G401 (cell line): ENCODE measurements around the gene RASA2. TPM values are rescaled to one million over a fixed set of nuclear protein-coding genes. Genes with fewer than 3 reads are reported as not detected.

Experiments used
- DNase-seq: peaks from one replicate; pipeline ENCODE4 v3.0.0-alpha.2; 2015; ENCODE audit warnings: low spot score
- in situ Hi-C: cut with HindIII; loops from 2 replicates; pipeline ENCODE4 v1.10.0; 2016; ENCODE audit warnings: low sequenced_read_pairs, mixed read lengths
- total RNA-seq: library from RNA; depleted of rRNA; stranded (reverse); fragments of >200 nt; shearing (Covaris generic); gene quantifications from 2 replicates; pipeline ENCODE4 v1.2.3, GENCODE V29; 2014; rRNA removed

RASA2 gene, protein sequence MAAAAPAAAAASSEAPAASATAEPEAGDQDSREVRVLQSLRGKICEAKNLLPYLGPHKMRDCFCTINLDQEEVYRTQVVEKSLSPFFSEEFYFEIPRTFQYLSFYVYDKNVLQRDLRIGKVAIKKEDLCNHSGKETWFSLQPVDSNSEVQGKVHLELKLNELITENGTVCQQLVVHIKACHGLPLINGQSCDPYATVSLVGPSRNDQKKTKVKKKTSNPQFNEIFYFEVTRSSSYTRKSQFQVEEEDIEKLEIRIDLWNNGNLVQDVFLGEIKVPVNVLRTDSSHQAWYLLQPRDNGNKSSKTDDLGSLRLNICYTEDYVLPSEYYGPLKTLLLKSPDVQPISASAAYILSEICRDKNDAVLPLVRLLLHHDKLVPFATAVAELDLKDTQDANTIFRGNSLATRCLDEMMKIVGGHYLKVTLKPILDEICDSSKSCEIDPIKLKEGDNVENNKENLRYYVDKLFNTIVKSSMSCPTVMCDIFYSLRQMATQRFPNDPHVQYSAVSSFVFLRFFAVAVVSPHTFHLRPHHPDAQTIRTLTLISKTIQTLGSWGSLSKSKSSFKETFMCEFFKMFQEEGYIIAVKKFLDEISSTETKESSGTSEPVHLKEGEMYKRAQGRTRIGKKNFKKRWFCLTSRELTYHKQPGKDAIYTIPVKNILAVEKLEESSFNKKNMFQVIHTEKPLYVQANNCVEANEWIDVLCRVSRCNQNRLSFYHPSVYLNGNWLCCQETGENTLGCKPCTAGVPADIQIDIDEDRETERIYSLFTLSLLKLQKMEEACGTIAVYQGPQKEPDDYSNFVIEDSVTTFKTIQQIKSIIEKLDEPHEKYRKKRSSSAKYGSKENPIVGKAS
- total RNA-seq: 6.4 and 10.2 TPM in 2 replicates

DNA sequence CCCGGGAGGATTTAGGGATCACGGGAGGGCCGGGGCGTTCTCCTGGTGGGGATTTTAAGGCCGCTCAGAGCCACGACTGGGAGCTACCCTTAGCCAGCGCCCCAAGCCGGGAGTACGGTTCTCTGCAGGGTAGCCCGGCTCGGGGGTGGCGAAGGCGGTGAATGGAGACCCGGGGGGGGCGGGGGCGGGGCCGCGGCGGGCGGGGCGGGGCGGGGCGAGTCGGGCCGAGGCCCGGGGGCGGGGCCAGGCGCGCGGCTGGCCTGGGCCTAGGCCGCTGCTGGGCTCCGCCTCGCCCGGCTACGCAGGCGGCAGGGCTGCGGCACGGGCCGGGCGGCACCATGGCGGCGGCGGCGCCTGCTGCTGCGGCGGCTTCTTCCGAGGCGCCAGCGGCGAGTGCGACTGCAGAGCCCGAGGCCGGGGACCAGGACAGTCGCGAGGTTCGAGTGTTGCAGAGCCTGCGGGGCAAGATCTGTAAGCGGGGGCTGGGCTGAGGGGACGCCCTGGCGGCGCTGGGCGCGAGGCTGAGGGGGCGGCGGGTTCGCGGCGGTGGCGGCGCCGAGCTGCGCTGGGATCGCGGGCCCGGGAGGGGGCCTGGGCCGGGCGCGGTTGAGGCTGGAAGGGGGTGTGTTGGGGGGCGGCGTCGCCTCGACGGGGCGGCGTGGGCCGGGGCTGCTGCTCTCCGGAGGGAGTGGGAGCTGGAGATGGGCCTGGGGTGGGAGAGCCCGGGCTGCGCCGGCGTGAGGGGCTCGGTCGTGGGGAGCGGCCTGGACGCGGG, at the start of gene RASA2:
TSS of gene RASA2 (plus strand) at position 282 of the 775 bp plus-strand sequence. CDS start at position 339, 57 bp downstream.
- in situ Hi-C loops: no loop called here
- DNase-seq: peak; percentile 75

- in situ Hi-C loops: no loop called here
- DNase-seq: no peak
Measured at GRCh38 chr3:141439589-141439988, 47.2 kb upstream of the RASA2 start.

DNA sequence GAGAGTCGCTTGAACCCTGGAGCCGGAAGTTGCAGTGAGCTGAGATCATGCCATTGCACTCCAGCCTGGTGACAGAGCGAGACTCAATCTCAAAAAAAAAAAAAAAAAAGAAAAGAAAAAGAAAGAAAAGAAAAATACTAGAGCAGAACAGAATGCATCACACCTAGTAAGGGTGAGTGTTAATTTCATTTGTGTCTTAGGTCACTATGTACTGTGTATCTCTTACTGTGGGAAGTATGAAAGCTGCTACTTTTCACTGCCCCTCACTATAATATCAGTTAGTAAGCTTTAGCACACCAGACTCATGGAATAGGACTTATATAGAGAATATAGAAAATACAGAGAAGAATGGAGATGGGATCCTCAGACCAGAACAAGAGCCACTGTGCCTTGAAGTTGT, 45.9 kb upstream of the RASA2 start:
- in situ Hi-C loops: no loop called here
- no peak for DNase-seq

DNA sequence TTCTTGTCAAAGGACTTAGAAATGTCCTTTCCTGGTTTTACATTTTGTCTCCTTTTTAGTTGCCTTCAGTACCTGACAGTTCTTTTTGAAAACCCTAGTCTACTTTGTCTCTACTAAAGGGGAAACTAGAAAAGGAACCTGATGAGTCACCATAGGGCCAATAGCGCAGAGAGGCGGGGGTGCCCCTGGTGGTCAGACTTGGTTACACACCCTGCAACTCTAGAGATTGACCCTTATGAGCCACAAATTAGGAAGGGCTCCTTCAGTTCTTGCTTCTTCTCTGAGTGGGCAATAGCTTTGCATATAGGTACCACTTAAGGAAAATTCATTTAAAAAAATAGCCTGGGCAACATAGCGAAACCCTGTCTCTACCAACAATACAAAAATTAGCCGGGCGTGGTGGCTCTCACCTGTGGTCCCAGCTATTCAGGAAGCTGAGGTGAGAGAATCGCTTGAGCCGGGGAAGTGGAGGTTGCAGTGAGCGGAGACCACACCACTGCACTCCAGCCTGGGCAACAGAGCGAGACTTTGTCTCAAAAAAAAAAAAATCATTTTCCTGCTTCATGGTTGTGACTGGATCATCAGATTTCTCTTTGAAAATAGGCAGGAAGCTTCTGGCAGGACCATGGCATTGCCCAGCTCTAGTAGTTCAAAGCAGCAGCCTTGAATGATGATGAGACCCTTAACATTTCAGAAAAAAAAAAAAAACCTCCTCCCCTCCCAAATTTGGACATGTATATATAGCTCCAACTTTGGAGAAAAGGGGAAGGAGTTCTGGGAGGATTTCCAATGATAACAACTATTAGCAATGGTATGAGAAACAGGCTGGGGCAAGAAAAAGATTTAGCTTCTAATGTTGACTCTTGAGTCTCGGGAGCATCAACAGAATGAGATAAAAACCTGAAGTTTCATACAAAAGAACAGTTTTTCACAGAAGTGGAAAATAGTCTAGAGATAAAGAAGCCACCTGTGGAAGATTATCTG, 45.2 kb upstream of the RASA2 start:
- in situ Hi-C loops: no loop called here
- peak; percentile 44 for DNase-seq

DNA sequence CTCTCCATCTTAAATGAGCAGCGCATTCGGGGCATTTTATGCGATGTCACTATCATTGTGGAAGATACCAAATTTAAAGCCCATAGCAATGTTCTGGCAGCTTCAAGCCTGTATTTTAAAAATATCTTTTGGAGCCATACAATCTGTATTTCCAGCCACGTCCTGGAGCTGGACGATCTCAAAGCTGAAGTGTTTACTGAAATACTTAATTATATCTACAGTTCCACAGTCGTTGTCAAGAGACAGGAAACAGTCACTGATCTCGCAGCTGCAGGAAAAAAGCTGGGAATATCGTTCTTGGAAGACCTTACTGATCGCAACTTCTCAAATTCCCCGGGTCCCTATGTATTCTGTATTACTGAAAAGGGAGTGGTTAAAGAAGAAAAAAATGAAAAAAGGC, 44.4 kb upstream of the RASA2 start:
- in situ Hi-C loops: no loop called here

DNA sequence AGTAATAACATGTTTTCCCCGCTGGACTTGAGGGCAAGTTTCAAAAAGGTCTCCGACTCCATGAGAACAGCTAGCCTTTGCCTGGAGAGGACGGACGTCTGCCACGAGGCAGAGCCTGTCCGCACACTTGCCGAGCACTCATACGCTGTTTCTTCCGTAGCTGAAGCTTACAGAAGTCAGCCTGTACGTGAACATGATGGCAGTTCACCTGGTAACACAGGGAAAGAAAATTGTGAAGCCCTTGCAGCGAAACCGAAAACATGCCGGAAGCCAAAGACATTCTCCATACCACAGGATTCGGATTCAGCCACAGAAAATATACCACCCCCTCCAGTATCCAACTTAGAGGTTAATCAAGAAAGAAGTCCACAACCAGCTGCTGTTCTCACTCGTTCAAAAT, 43.9 kb upstream of the RASA2 start:
- in situ Hi-C loops: no loop called here
- DNase-seq: no peak

More for the DNA sequence above, 44.4 kb upstream of the RASA2 start:
- no peak for DNase-seq

GRCh38 chr3:141444586-141445285, 42.1 kb upstream of the RASA2 start:
- DNase-seq: no peak
- in situ Hi-C loops: no loop called here

DNA sequence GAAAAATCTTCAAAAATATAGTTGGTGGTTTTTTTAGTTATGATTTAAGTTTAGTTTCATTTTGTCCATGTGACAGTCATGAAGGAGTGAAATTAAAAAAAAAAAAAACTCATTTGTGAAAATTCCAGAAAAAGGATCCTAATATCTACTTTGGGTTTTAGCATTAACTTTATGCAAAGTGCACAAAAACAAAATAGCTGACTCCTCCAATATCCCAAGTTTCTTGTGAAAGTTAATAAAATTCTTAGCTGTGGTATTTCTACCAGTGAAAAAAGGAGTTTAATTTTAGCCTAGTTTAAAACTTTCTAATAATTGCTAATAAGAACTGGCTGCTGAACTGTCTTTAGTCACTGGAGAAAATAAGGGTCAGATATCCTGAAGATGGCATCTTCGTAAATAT, 40.8 kb upstream of the RASA2 start:
- no peak for DNase-seq
- in situ Hi-C loops: no loop called here

GRCh38 chr3:141446737-141447136, 40.1 kb upstream of the RASA2 start:
- DNase-seq: no peak
- in situ Hi-C loops: no loop called here

DNA sequence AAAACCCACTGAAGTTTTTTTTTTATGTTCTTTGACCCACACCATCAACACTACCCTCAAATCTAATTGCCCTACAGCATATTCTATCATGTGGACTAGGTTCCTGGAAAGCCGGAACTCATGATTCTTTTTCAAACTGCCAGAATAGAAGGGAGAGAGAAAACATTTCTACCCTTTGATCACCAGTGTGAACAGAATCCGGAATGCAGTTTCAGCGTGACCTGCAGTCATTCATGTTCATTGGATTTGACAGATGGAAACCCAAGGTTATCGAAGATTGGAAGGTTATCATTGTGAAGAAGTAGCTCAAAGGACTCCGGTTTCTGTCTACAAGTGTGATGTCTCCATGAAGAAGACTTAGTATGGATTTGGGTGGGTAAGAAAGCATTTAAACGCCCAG, 39.4 kb upstream of the RASA2 start:
- DNase-seq: no peak
- in situ Hi-C loops: no loop called here

GRCh38 chr3:141448606-141449220, 38.1 kb upstream of the RASA2 start:
- in situ Hi-C loops: no loop called here
- DNase-seq: no peak

DNA sequence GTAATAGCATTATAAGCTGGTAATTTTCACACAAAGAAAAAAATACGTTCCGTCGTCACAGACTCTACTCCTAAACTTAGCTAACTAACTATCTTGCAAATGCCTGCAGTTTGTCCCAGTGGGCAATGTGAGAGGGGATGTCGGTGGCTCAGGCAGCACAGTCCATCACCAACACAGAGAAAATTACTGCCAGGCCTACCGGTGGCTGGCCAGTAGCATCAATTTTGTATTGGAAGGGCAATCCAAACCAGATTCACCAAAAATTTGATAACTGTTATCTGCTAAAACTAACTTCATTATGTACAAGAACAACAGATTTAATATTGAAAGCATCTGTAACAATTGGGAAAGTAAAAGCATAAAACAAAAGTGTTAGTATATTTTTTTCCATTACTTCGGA, 37.4 kb upstream of the RASA2 start:
- in situ Hi-C loops: no loop called here
- DNase-seq: no peak

DNA sequence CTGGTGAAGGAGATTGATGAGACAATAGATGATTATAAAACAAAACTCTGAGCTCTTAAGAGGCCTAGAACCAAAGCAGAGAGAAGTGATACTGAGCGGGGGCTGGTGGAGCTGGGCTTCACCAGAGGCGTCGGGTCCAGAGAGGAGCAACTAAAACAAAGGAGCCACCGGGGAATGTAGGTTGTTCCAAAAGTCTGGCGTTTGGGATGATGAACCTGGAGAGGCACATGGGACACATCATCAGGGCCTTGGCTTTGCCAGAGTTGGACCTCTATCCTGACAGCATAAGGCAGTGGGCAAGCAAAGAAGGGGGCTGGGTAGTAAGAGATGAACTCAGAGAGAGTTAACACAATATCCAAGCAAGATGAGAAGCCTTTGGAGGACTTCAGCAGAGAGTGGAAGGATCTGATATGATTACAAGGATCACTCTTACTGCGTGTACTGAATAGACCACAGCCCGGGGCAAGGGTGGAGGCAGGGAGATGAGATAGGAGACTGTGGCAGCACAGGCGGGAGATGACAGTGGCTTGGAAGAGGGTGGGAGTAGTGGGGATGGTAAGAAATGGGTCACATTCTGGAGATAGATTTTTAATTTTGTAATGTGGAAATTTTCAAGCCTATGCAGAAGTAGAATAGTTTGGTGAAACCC, 36.0 kb upstream of the RASA2 start:
- DNase-seq: no peak
- in situ Hi-C loops: no loop called here

DNA sequence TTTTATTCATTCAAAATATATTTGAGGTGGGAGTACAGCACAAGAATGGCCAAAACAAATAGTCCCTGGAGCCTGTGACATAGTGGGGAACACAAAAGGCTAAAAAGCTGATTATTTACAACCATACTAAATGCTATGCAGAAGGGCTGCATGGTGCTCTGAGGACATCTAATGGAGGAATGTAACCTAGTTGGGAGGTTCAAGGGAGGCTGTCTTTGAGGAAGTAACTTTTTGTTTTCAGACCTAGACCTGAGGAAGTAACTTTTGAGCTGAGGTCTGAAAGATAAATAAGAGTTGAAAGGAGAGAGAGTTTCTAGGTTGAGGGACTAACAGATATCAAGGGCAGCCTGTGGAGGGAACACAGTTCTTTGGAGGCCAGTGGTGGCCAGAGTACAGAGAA, 34.8 kb upstream of the RASA2 start:
- in situ Hi-C loops: no loop called here
- peak; percentile 48 for DNase-seq

- DNase-seq: no peak
- in situ Hi-C loops: no loop called here
Measured at GRCh38 chr3:141452773-141453172, 34.1 kb upstream of the RASA2 start.

DNA sequence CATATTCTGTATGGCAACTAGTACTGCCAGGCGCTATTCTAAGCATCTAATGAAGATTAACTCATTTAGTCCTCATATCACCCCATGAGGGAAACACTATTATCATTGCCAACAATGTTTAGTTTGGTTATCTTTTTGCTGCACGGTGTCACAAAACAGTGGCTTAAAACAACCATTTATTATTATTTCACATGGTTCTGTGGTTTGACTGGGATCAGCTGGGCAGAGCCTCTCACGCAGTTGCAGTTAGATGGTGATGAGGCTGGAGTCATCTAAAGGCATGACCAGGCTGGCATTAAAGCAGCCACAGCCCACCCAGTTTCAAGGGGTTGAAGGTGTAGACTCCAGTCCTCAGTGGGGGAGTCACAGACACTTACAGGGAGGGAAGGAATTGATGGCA, 32.8 kb upstream of the RASA2 start:
- no peak for DNase-seq
- in situ Hi-C loops: no loop called here
